Measurements from ENCODE around the gene TMEM221. TPM values are rescaled to one million over a fixed set of nuclear protein-coding genes. Genes with fewer than 3 reads are reported as not detected.

The TMEM221 gene
- total and polyA plus RNA-seq, 2 experiments from 2014 or later, result 0.22 to 0.30 TPM

GRCh38 chr19:17483605-17484002 is 35.1 kb upstream of the TMEM221 start:
- Histone ChIP-seq H3K9ac (no peak overlapping the region), H3K9me3 (ENCODE audit: low read depth) (no peaks in the 10 kb centered on the region), H3K4me3 (no peak overlapping the region), H3K4me2 (ENCODE audit: unreplicated experiment) (no peak overlapping the region), H3K27ac (no peak overlapping the region), H2AFZ (no peak overlapping the region), H3K36me3 (ENCODE audit: low read depth) (no peaks in the 10 kb centered on the region), H4K20me1 (ENCODE audit: insufficient read depth) (no peaks in the 10 kb centered on the region), H3K79me2 (ENCODE audit: insufficient read depth) (peaks cover 46% of the 10 kb centered on the region), H3K9me2 (ENCODE audit: insufficient read depth) (no peaks in the 10 kb centered on the region), H3F3A (ENCODE audit: insufficient read depth) (peaks cover 32% of the 10 kb centered on the region), H3K4me1 (ENCODE audit: insufficient read depth) (peaks cover 23% of the 10 kb centered on the region), H3K27me3 (replicated peaks; ENCODE audit: insufficient read depth) (no peaks in the 10 kb centered on the region)
- no peak for DNase-seq
- in situ Hi-C loops (cut with MboI), result no loop called here
- TF ChIP-seq EZH2phosphoT487 (IDR thresholded peaks at IDR 0.05; ENCODE audit: insufficient read depth, low read depth) (no peak), EZH2 (IDR thresholded peaks at IDR 0.05; ENCODE audit: insufficient read depth, poor library complexity, severe bottlenecking) (no peak)
- 93 to 95% methylated on average over 10 of the region's 10 CpGs for WGBS, 2 experiments (ENCODE audit: low coverage in 1 of 2, low lambda C conversion rate in 2 of 2, missing lambda C conversion rate in 2 of 2)

GRCh38 chr19:17482877-17483604 is 34.6 kb upstream of the TMEM221 start:
- no peak overlapping the region for H2AFZ ChIP-seq
- H3K27me3 ChIP-seq (replicated peaks; ENCODE audit: insufficient read depth), result no peaks in the 10 kb centered on the region
- TF ChIP-seq EZH2phosphoT487 (IDR thresholded peaks at IDR 0.05; ENCODE audit: insufficient read depth, low read depth) (no peak), EZH2 (IDR thresholded peaks at IDR 0.05; ENCODE audit: insufficient read depth, poor library complexity, severe bottlenecking) (no peak)
- peaks cover 46% of the 10 kb centered on the region for H3K79me2 ChIP-seq (ENCODE audit: insufficient read depth)
- no peak for DNase-seq
- peaks cover 38% of the 10 kb centered on the region for H3F3A ChIP-seq (ENCODE audit: insufficient read depth)
- H3K9me2 ChIP-seq (ENCODE audit: insufficient read depth), result no peaks in the 10 kb centered on the region
- no peaks in the 10 kb centered on the region for H4K20me1 ChIP-seq (ENCODE audit: insufficient read depth)
- 88 to 92% methylated on average over 3 of the region's 3 CpGs for WGBS, 2 experiments (ENCODE audit: low coverage in 1 of 2, low lambda C conversion rate in 2 of 2, missing lambda C conversion rate in 2 of 2)
- no peak overlapping the region for H3K4me2 ChIP-seq (ENCODE audit: unreplicated experiment)
- no peaks in the 10 kb centered on the region for H3K36me3 ChIP-seq (ENCODE audit: low read depth)
- no peak overlapping the region for H3K9ac ChIP-seq
- peaks cover 29% of the 10 kb centered on the region for H3K4me1 ChIP-seq (ENCODE audit: insufficient read depth)
- H3K9me3 ChIP-seq (ENCODE audit: low read depth), result no peaks in the 10 kb centered on the region
- no peak overlapping the region for H3K4me3 ChIP-seq
- in situ Hi-C loops (cut with MboI), result no loop called here
- H3K27ac ChIP-seq, result no peak overlapping the region

DNA sequence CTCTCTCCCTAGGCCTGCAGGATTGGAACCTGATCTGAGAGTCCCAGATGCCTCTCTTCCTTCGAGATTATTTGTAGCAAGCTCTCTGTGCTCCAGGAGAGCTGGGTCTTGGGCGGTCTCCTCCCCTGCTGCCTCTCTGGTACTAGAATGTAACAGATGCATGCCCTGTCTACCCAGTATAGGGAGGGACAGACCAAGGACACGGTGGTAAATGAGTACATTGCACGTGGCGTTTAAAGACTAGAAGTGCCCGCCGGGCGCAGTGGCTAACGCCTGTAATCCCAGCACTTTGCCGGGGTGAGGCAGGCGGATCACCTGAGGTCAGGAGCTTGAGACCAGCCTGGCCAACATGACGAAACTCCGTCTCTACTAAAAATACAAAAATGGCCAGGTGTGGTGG is 33.5 kb upstream of the TMEM221 start:
- Histone ChIP-seq H4K20me1 (ENCODE audit: insufficient read depth) (no peaks in the 10 kb centered on the region), H3K79me2 (ENCODE audit: insufficient read depth) (peaks cover 52% of the 10 kb centered on the region), H3F3A (ENCODE audit: insufficient read depth) (peaks cover 39% of the 10 kb centered on the region), H2AFZ (no peak overlapping the region), H3K9ac (no peak overlapping the region), H3K4me1 (ENCODE audit: insufficient read depth) (peaks cover 37% of the 10 kb centered on the region), H3K9me2 (ENCODE audit: insufficient read depth) (no peaks in the 10 kb centered on the region), H3K9me3 (ENCODE audit: low read depth) (no peaks in the 10 kb centered on the region), H3K4me2 (ENCODE audit: unreplicated experiment) (no peak overlapping the region), H3K27me3 (replicated peaks; ENCODE audit: insufficient read depth) (no peaks in the 10 kb centered on the region), H3K36me3 (ENCODE audit: low read depth) (no peaks in the 10 kb centered on the region), H3K4me3 (no peak overlapping the region), H3K27ac (no peak overlapping the region)
- in situ Hi-C loops (cut with MboI), result no loop called here
- TF ChIP-seq EZH2 (IDR thresholded peaks at IDR 0.05; ENCODE audit: insufficient read depth, poor library complexity, severe bottlenecking) (no peak), EZH2phosphoT487 (IDR thresholded peaks at IDR 0.05; ENCODE audit: insufficient read depth, low read depth) (no peak)
- no peak for DNase-seq
- WGBS, 2 experiments (ENCODE audit: low coverage in 1 of 2, low lambda C conversion rate in 2 of 2, missing lambda C conversion rate in 2 of 2), result 86 to 87% methylated on average over 13 of the region's 13 CpGs

GRCh38 chr19:17479325-17479791 is 30.9 kb upstream of the TMEM221 start:
- Histone ChIP-seq H3K27ac (peak overlapping the region; percentile 90), H3K4me1 (ENCODE audit: insufficient read depth) (peaks cover 50% of the 10 kb centered on the region), H3K79me2 (ENCODE audit: insufficient read depth) (peaks cover 70% of the 10 kb centered on the region), H3K4me3 (peak overlapping the region; percentile 28), H3K9me2 (ENCODE audit: insufficient read depth) (no peaks in the 10 kb centered on the region), H2AFZ (no peak overlapping the region), H3K9ac (peak overlapping the region; percentile 66), H3F3A (ENCODE audit: insufficient read depth) (peaks cover 44% of the 10 kb centered on the region), H3K9me3 (ENCODE audit: low read depth) (no peaks in the 10 kb centered on the region), H3K27me3 (replicated peaks; ENCODE audit: insufficient read depth) (no peaks in the 10 kb centered on the region), H3K36me3 (ENCODE audit: low read depth) (no peaks in the 10 kb centered on the region), H4K20me1 (ENCODE audit: insufficient read depth) (no peaks in the 10 kb centered on the region), H3K4me2 (ENCODE audit: unreplicated experiment) (peak overlapping the region; percentile 48)
- peak; percentile 94 for DNase-seq
- in situ Hi-C loops (cut with MboI), result no loop called here
- WGBS, 2 experiments (ENCODE audit: low coverage in 1 of 2, low lambda C conversion rate in 2 of 2, missing lambda C conversion rate in 2 of 2), result 2 to 4% methylated on average over 6 of the region's 6 CpGs
- no peak for TF ChIP-seq EZH2phosphoT487 (IDR thresholded peaks at IDR 0.05; ENCODE audit: insufficient read depth, low read depth)
- no peak for TF ChIP-seq EZH2 (IDR thresholded peaks at IDR 0.05; ENCODE audit: insufficient read depth, poor library complexity, severe bottlenecking)

Data from GM23248 (cell line).